Ureter (tissue), 1 donor: ENCODE data around the gene SLC25A44. TPM values are rescaled to one million over a fixed set of nuclear protein-coding genes. Genes with fewer than 3 reads are reported as not detected.

Experiments
- DNase-seq: peaks from one replicate; pipeline ENCODE4 v3.0.0-alpha.2; 2020; ENCODE audit warnings: low spot score
- total RNA-seq: library from RNA; stranded (reverse); gene quantifications from one replicate; pipeline ENCODE4 v1.2.4, GENCODE V29; 2023
- donor health status: DM: yes; HTN: yes; CAD: no.

SLC25A44 gene
- total RNA-seq, 1 donor from 2014 or later = 24.7 TPM

GRCh38 chr1:156241311-156241811 is 47.5 kb downstream of the SLC25A44 start:
- no peak for DNase-seq

- no peak for DNase-seq
These were observed 48.0 kb downstream of the SLC25A44 start, which contains the start of gene BGLAP for GRCh38 chr1:156241926-156242325. TSS of gene BGLAP (plus strand) at chr1:156242184. CDS start at chr1:156242232, 48 bp downstream.

GRCh38 chr1:156242738-156243137 is 48.8 kb downstream of the SLC25A44 start:
- DNase-seq = no peak

- no peak for DNase-seq
These were observed 50.2 kb downstream of the SLC25A44 start for GRCh38 chr1:156244126-156244525.

GRCh38 chr1:156244712-156245111 is 50.8 kb downstream of the SLC25A44 start:
- DNase-seq = no peak

GRCh38 chr1:156245451-156246232 is 51.7 kb downstream of the SLC25A44 start:
- no peak for DNase-seq

- no peak for DNase-seq
These were observed 52.4 kb downstream of the SLC25A44 start for GRCh38 chr1:156246241-156246780.

- DNase-seq = no peak
These were observed 53.0 kb downstream of the SLC25A44 start for GRCh38 chr1:156246781-156247459.

- DNase-seq = no peak
These were observed 53.8 kb downstream of the SLC25A44 start, which contains the start of gene PAQR6 for GRCh38 chr1:156247460-156248322. TSS of gene PAQR6 (minus strand) at chr1:156248056. CDS start at chr1:156246731, 1,325 bp downstream.

GRCh38 chr1:156248323-156248683 is 54.4 kb downstream of the SLC25A44 start:
- no peak for DNase-seq

GRCh38 chr1:156249593-156249992 is 55.7 kb downstream of the SLC25A44 start:
- no peak for DNase-seq

- DNase-seq = no peak
These were observed 57.6 kb downstream of the SLC25A44 start for GRCh38 chr1:156251527-156251926.

GRCh38 chr1:156253634-156254033 is 59.7 kb downstream of the SLC25A44 start:
- DNase-seq = no peak

GRCh38 chr1:156257711-156258110 is 63.8 kb downstream of the SLC25A44 start:
- DNase-seq = no peak

GRCh38 chr1:156258859-156259258 is 65.0 kb downstream of the SLC25A44 start:
- no peak for DNase-seq

GRCh38 chr1:156259805-156260204 is 65.9 kb downstream of the SLC25A44 start:
- no peak for DNase-seq

- DNase-seq = no peak
These were observed 67.0 kb downstream of the SLC25A44 start for GRCh38 chr1:156260896-156261295.
